ENCODE measurements around the gene MEGF9. TPM values are rescaled to one million over a fixed set of nuclear protein-coding genes. Genes with fewer than 3 reads are reported as not detected.

Gene MEGF9
- total and polyA plus RNA-seq, 2 donors (not counting 3 experiments of a cell fraction or from before 2014, with no cell fraction given): 4.0 to 13.0 TPM

GRCh38 chr9:120558454-120558853, 155.8 kb downstream of the MEGF9 start:
- TF ChIP-seq GATA2 (IDR thresholded peaks at IDR 0.05; ENCODE audit: insufficient read depth, insufficient read length, low read depth, low read length) (no peak), JUN (IDR thresholded peaks at IDR 0.05; ENCODE audit: borderline replicate concordance, insufficient read depth, insufficient read length, low read depth) (no peak), EZH2 (IDR thresholded peaks at IDR 0.05; ENCODE audit: borderline replicate concordance, low read depth, low read length, severe bottlenecking) (no peak), POLR2A (IDR thresholded peaks at IDR 0.05; ENCODE audit: low read depth, low read length) (no peak), MAX (IDR thresholded peaks at IDR 0.05; ENCODE audit: insufficient read depth, insufficient read length) (no peak), FOS (IDR thresholded peaks at IDR 0.05; ENCODE audit: borderline replicate concordance, insufficient read depth, low read length) (no peak), POLR2AphosphoS5 (IDR thresholded peaks at IDR 0.05; ENCODE audit: insufficient read depth, low read depth, low read length) (no peak), MYC (IDR thresholded peaks at IDR 0.05; ENCODE audit: low read depth, low read length) (no peak), CTCF (IDR thresholded peaks at IDR 0.05; ENCODE audit: extremely low read depth in 1 of 2, insufficient read depth in 1 of 2, low read depth in 1 of 2, low read length in 2 of 2) (no peak)
- H2AFZ ChIP-seq (ENCODE audit: low read depth, low read length): no peak overlapping the region
- no peak overlapping the region for H3K27ac ChIP-seq (ENCODE audit: insufficient read depth, low read depth, low read length)
- no peak overlapping the region for H3K4me2 ChIP-seq (ENCODE audit: insufficient read depth, low read length)
- ChIA-PET CTCF (no interaction called here), POLR2A (no interaction called here)
- no peaks in the 10 kb centered on the region for H3K27me3 ChIP-seq (ENCODE audit: control insufficient read depth in 2 of 2, insufficient read depth in 2 of 2, low read length in 2 of 2)
- no peaks in the 10 kb centered on the region for H3K4me1 ChIP-seq (ENCODE audit: control insufficient read depth, extremely low read depth, insufficient read depth, low read length)
- H3K4me3 ChIP-seq (replicated peaks in 1 of 3; ENCODE audit: insufficient read depth in 1 of 3, low read depth in 1 of 3, low read length in 3 of 3): no peak overlapping the region
- H3K9ac ChIP-seq (replicated peaks; ENCODE audit: extremely low read depth, insufficient read depth, low read length): no peak overlapping the region
- no peaks in the 10 kb centered on the region for H3K9me3 ChIP-seq (replicated peaks; ENCODE audit: control insufficient read depth, insufficient read depth, low read length)
- H3K36me3 ChIP-seq (ENCODE audit: control insufficient read depth in 2 of 2, extremely low read depth in 1 of 2, insufficient read depth in 2 of 2, low read length in 2 of 2): peaks cover 2 to 5% of the 10 kb centered on the region in 2 experiments
- H4K20me1 ChIP-seq (replicated peaks; ENCODE audit: control insufficient read depth, extremely low read depth, insufficient read depth, low read length): peaks cover 2% of the 10 kb centered on the region
- intact Hi-C loops (cut with micrococcal nuclease) (no loop called here), dilution Hi-C loops (cut with MboI; ENCODE audit: extremely low pct_ligation_motif_present, low sequenced_read_pairs) (no loop called here)
- DNase-seq (ENCODE audit: low read depth, low spot score): no peak
- no peaks in the 10 kb centered on the region for H3K9me1 ChIP-seq (replicated peaks; ENCODE audit: control insufficient read depth, extremely low read depth, insufficient read depth, low read length)
- no peak for FAIRE-seq
- no TSS peak for BruUV-seq (replicated peaks)
- peaks cover 24% of the 10 kb centered on the region for H3K79me2 ChIP-seq (ENCODE audit: control insufficient read depth, insufficient read depth, low read length)
